Mucosa of gallbladder (tissue), 1 donor: ENCODE results near the gene GAB4. TPM values are rescaled to one million over a fixed set of nuclear protein-coding genes. Genes with fewer than 3 reads are reported as not detected.

Experiments
- DNase-seq: peaks from one replicate; pipeline ENCODE4 v3.0.0-alpha.2; 2020; ENCODE audit warnings: low spot score
- total RNA-seq: library from RNA; stranded (reverse); gene quantifications from one replicate; pipeline ENCODE4 v1.2.1, GENCODE V29; 2021
- donor health status: DM: no; HTN: no; CAD: no.

GAB4 gene
- total RNA-seq, 1 donor from 2014 or later = not detected

- DNase-seq = no peak
Observed at GRCh38 chr22:16987822-16988221, 20.2 kb downstream of the GAB4 start.

GRCh38 chr22:16975155-16975885 is 32.7 kb downstream of the GAB4 start:
- DNase-seq = no peak

GRCh38 chr22:16974298-16975084 is 33.5 kb downstream of the GAB4 start:
- DNase-seq = no peak

GRCh38 chr22:16973591-16974297 is 34.3 kb downstream of the GAB4 start:
- DNase-seq = no peak

GRCh38 chr22:16972311-16972710 is 35.7 kb downstream of the GAB4 start:
- DNase-seq = no peak

- DNase-seq = no peak
Observed at GRCh38 chr22:16970446-16970845, 37.6 kb downstream of the GAB4 start.

GRCh38 chr22:16969508-16970327 is 38.3 kb downstream of the GAB4 start:
- no peak for DNase-seq

GRCh38 chr22:16968218-16968595 is 39.8 kb downstream of the GAB4 start:
- DNase-seq = no peak

GRCh38 chr22:16967453-16968217 is 40.4 kb downstream of the GAB4 start:
- DNase-seq = no peak

- DNase-seq = no peak
Observed at GRCh38 chr22:16966251-16966650, 41.8 kb downstream of the GAB4 start.

- no peak for DNase-seq
Observed at GRCh38 chr22:16965560-16965959, 42.5 kb downstream of the GAB4 start.

- DNase-seq = no peak
Observed at GRCh38 chr22:16965083-16965482, 42.9 kb downstream of the GAB4 start.

- no peak for DNase-seq
Observed at GRCh38 chr22:16964366-16964765, 43.7 kb downstream of the GAB4 start.

GRCh38 chr22:16963189-16963945 is 44.7 kb downstream of the GAB4 start:
- DNase-seq = no peak

GRCh38 chr22:16962501-16962900 is 45.5 kb downstream of the GAB4 start:
- DNase-seq = no peak

- no peak for DNase-seq
Observed at GRCh38 chr22:16961477-16962186, 46.4 kb downstream of the GAB4 start.

GRCh38 chr22:16960884-16961249 is 47.2 kb downstream of the GAB4 start:
- DNase-seq = no peak

- DNase-seq = no peak
Observed at GRCh38 chr22:16960220-16960883, 47.7 kb downstream of the GAB4 start.

GRCh38 chr22:16959345-16959930 is 48.6 kb downstream of the GAB4 start:
- no peak for DNase-seq
